Stimulated activated CD8-positive, alpha-beta memory T cell treated with anti-CD3 and anti-CD28 coated beads, Interleukin-4, amount 100 ng/mL, for 24 hours (primary cell): Measurements from ENCODE around the gene SORCS2.

Experiments used
- DNase-seq: peaks from one replicate; pipeline ENCODE4 v3.0.0-alpha.2; 2020; ENCODE audit warnings: low read depth

SORCS2 gene

GRCh38 chr4:7377223-7377865 is 185.0 kb downstream of the SORCS2 start:
- DNase-seq, result no peak

- DNase-seq, result no peak
Observed at GRCh38 chr4:7379186-7379585, 186.8 kb downstream of the SORCS2 start.

- no peak for DNase-seq
Observed at GRCh38 chr4:7379719-7380118, 187.4 kb downstream of the SORCS2 start.

DNA sequence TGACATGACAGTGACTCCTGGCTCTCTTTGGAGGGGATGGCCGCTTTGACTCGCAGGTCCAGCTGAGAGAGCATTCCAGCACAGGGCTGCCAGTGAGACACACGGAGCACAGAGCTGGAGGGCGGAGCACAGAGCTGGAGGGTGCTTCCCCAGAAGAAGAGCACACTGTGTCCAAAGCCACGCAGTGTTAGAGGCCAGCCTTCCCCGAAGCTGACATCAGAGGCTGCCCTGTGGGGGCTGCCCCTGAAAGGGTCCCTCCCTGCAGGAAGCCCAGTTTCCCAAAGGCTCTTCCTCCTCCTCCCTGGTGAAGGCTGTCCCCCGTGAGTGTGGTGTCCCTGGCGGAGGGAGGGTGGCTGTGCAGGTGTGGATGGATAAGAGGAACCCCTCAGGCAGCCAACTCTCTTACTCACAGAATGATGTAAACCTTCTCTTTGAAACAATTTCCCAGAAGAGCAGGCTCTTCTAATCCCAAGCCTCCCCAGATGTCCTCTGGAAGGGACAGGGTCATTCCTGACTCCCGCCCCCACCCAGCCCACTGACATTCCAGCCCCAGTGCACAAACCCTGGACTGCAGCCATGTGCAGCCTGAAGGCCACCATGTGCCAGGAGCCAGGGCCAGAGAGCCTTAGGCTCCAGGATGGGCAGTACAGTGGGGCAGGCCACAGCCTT is 189.0 kb downstream of the SORCS2 start:
- no peak for DNase-seq

GRCh38 chr4:7381890-7382633 is 189.7 kb downstream of the SORCS2 start:
- no peak for DNase-seq

- no peak for DNase-seq
Observed at GRCh38 chr4:7382634-7383014, 190.3 kb downstream of the SORCS2 start.

DNA sequence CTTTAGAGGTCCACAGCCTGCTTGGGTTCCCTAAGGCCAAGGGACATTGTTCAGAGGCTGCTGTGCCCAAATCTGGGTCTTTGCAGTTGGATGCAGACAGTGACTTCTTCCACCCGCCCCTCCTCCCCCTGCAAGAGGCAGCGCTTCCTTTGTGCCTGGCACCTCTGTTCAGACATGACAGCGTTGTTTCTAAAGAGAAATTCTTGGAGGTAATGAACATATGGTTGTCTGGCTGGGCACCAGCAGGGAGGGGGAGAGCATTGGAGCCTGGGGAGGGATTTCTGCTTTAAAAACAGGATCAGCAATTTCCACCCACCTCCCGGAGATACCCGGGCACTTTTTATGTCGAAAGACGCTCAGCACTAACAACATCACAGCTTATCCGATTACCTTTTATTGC is 190.9 kb downstream of the SORCS2 start:
- no peak for DNase-seq

- DNase-seq, result no peak
Observed at GRCh38 chr4:7384003-7384928, 191.9 kb downstream of the SORCS2 start.

DNA sequence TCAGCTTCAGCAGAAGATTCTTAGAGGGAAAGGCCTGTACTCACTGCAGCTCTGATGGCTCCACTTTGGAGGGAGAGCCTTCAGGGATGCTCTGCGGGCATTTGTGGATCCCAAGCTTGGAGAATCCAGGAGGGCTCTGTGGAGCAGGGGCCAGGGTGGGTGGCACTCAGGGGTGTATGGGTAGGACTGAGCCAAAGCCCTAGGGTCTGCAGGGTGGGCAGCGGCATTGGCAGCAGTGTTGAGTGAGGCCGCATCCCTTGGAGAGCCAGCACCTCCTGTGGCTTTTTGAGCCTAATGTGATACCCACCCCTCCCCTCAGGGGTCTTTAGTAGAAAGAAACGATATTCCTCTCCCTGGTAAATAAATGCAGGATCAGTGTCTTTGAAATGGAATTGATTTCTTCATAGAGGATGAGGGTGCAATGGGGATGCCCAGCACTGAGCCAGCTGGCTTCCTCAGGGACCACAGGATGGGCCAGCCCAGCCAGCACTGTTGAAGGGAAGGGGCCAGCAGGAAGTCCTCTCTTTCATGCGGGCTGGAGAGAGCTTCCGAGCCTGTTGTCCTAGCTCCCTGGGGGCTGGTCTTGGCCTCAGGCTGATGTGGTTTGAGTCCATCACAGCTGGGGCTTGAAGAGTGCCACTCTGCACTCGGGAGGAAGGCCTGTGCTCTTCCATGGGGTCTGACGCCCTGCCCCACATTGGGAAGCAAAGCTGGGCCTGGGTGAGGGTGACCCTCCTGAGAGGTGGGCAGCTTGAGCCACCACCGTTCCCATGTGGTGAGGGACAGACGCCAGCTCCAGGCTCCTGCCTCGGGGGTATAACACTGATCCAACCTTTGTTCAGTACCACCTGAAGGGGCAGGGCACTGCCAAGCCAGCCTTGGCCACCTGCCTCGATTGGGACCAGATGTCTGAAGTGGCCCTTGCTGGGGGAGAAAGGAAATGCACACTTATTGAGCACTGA is 192.9 kb downstream of the SORCS2 start:
- DNase-seq, result no peak

- DNase-seq, result no peak
Observed at GRCh38 chr4:7387925-7388324, 195.6 kb downstream of the SORCS2 start.

DNA sequence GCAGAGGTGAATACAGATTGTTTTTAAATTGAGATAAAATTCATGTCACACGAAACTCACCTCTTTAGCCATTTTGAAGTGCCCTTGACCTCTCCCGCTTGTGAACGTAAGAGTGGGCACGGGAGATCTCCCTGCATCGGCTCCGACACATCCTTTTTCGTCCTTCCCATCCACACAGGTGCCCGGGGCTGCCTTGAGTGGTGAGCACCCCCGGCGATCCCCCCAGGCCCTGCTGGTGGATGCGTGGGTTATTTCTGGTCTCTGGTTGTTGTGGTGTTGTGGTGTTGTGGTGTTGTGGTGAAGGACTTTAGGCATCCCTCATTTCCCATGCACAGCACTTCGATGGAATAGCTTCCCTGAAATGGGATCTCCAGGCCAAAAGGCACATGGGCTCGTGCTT is 196.3 kb downstream of the SORCS2 start:
- no peak for DNase-seq

GRCh38 chr4:7389101-7389701 is 196.9 kb downstream of the SORCS2 start:
- DNase-seq, result no peak

- DNase-seq, result no peak
Observed at GRCh38 chr4:7389719-7390118, 197.4 kb downstream of the SORCS2 start.

GRCh38 chr4:7390336-7390735 is 198.0 kb downstream of the SORCS2 start:
- DNase-seq, result no peak

- no peak for DNase-seq
Observed at GRCh38 chr4:7390906-7391636, 198.7 kb downstream of the SORCS2 start.

GRCh38 chr4:7391637-7392437 is 199.5 kb downstream of the SORCS2 start:
- DNase-seq, result no peak

- no peak for DNase-seq
Observed at GRCh38 chr4:7392438-7393421, 200.4 kb downstream of the SORCS2 start.
